Stimulated activated CD4-positive, alpha-beta T cell treated with anti-CD3 and anti-CD28 coated beads, Interleukin-4, amount 100 ng/mL, for 48 hours (primary cell): Measurements from ENCODE around the gene CKLF.
"Not testable (repeated sequence)": the region's sequence is repeated elsewhere in the genome, so short reads cannot be mapped to it uniquely, and the experiment has no call there.

Experiments
- DNase-seq, 2 donors: peaks; one replicate each; pipeline ENCODE4 v3.0.0-alpha.2; 2020; ENCODE audit warnings: low read depth in 2 of 2

CKLF gene

GRCh38 chr16:66568355-66568754, 16.0 kb downstream of the CKLF start:
- DNase-seq = no peak

GRCh38 chr16:66569131-66569530, 16.8 kb downstream of the CKLF start:
- no peak for DNase-seq

GRCh38 chr16:66569827-66570405, 17.5 kb downstream of the CKLF start:
- no peak for DNase-seq

- no peak for DNase-seq
Measured at GRCh38 chr16:66572356-66572755, 20.0 kb downstream of the CKLF start.

GRCh38 chr16:66574081-66574480, 21.7 kb downstream of the CKLF start:
- no peak for DNase-seq

- no peak for DNase-seq
Measured at GRCh38 chr16:66574531-66574930, 22.2 kb downstream of the CKLF start.

- DNase-seq = no peak
Measured at GRCh38 chr16:66575060-66575459, 22.7 kb downstream of the CKLF start.

GRCh38 chr16:66576296-66576695, 23.9 kb downstream of the CKLF start:
- DNase-seq = no peak

- DNase-seq = no peak
Measured at GRCh38 chr16:66578651-66579531, 26.5 kb downstream of the CKLF start, which contains the start of gene CMTM2. Gene CMTM2 (plus strand): TSS chr16:66579463. CDS start chr16:66579608, 145 bp downstream.

GRCh38 chr16:66580605-66581209, 28.3 kb downstream of the CKLF start:
- no peak for DNase-seq

- no peak for DNase-seq
Measured at GRCh38 chr16:66581246-66581952, 29.0 kb downstream of the CKLF start.

- no peak for DNase-seq
Measured at GRCh38 chr16:66585481-66586239, 33.3 kb downstream of the CKLF start.

GRCh38 chr16:66587881-66588600, 35.7 kb downstream of the CKLF start:
- DNase-seq = no peak

GRCh38 chr16:66588981-66589713, 36.8 kb downstream of the CKLF start:
- DNase-seq = peak; percentile 41 to 58

- DNase-seq = no peak
Measured at GRCh38 chr16:66590322-66590721, 37.9 kb downstream of the CKLF start.

- no peak for DNase-seq
Measured at GRCh38 chr16:66591018-66591417, 38.6 kb downstream of the CKLF start.

GRCh38 chr16:66592241-66592640, 39.9 kb downstream of the CKLF start:
- DNase-seq = no peak

GRCh38 chr16:66592814-66593213, 40.4 kb downstream of the CKLF start:
- no peak for DNase-seq

- DNase-seq = no peak
Measured at GRCh38 chr16:66594739-66595138, 42.4 kb downstream of the CKLF start.

GRCh38 chr16:66596559-66596958, 44.2 kb downstream of the CKLF start:
- not testable (repeated sequence) for DNase-seq
